HG03064 (cell line): ENCODE data around the gene OPRL1.
"Not testable (repeated sequence)": the region's sequence is repeated elsewhere in the genome, so short reads cannot be mapped to it uniquely, and the experiment has no call there.

Experiments
- ATAC-seq: cut with Tn5 transposase; IDR thresholded peaks from one replicate; pipeline ENCODE4 v1.9.1; 2021; ENCODE audit warnings: low read depth; ENCODE audit not compliant: unreplicated experiment

The OPRL1 gene

GRCh38 chr20:64113796-64114355 is 34.0 kb downstream of the OPRL1 start:
- no peak for ATAC-seq

- no peak for ATAC-seq
Observed at GRCh38 chr20:64114356-64114971, 34.6 kb downstream of the OPRL1 start.

- no peak for ATAC-seq
Observed at GRCh38 chr20:64115171-64115911, 35.5 kb downstream of the OPRL1 start.

- no peak for ATAC-seq
Observed at GRCh38 chr20:64116016-64116415, 36.1 kb downstream of the OPRL1 start.

- no peak for ATAC-seq
Observed at GRCh38 chr20:64116541-64117431, 36.9 kb downstream of the OPRL1 start.

GRCh38 chr20:64117432-64117777 is 37.5 kb downstream of the OPRL1 start:
- ATAC-seq: not testable (repeated sequence)

GRCh38 chr20:64119301-64119680 is 39.4 kb downstream of the OPRL1 start:
- ATAC-seq: no peak

- no peak for ATAC-seq
Observed at GRCh38 chr20:64119681-64120341, 39.9 kb downstream of the OPRL1 start.

- ATAC-seq: no peak
Observed at GRCh38 chr20:64121586-64121985, 41.7 kb downstream of the OPRL1 start.

- ATAC-seq: not testable (repeated sequence)
Observed at GRCh38 chr20:64122927-64123326, 43.0 kb downstream of the OPRL1 start.

GRCh38 chr20:64123517-64123916 is 43.6 kb downstream of the OPRL1 start:
- not testable (repeated sequence) for ATAC-seq

GRCh38 chr20:64129146-64129782 is 49.4 kb downstream of the OPRL1 start:
- no peak for ATAC-seq

GRCh38 chr20:64130271-64130670 is 50.4 kb downstream of the OPRL1 start:
- no peak for ATAC-seq

- no peak for ATAC-seq
Observed at GRCh38 chr20:64130876-64131275, 51.0 kb downstream of the OPRL1 start.

- ATAC-seq: no peak
Observed at GRCh38 chr20:64131406-64131805, 51.5 kb downstream of the OPRL1 start.

GRCh38 chr20:64133951-64134407 is 54.1 kb downstream of the OPRL1 start:
- ATAC-seq: no peak

GRCh38 chr20:64134744-64135143 is 54.9 kb downstream of the OPRL1 start:
- ATAC-seq: not testable (repeated sequence)

- no peak for ATAC-seq
Observed at GRCh38 chr20:64136004-64136710, 56.3 kb downstream of the OPRL1 start.

GRCh38 chr20:64137598-64138031 is 57.7 kb downstream of the OPRL1 start:
- ATAC-seq: no peak
